BE2C (cell line): ENCODE data around the gene N4BP3.
"Not testable (repeated sequence)": the region's sequence is repeated elsewhere in the genome, so short reads cannot be mapped to it uniquely, and the experiment has no call there.

Source experiments
- DNase-seq: peaks from one replicate; pipeline ENCODE4 v3.0.0-alpha.2; 2020
- H3K27me3 ChIP-seq: fragments of 250-450 bp; sonication (Bioruptor Pico); 2 replicates; pipeline ENCODE4 v1.5.1; 2020; ENCODE audit warnings: mild to moderate bottlenecking
- H3K36me3 ChIP-seq: fragments of 250-450 bp; sonication (Bioruptor Pico); 2 replicates; pipeline ENCODE4 v1.5.1; 2020; ENCODE audit warnings: mild to moderate bottlenecking
- H3K4me1 ChIP-seq: fragments of 250-450 bp; sonication (Bioruptor Pico); 2 replicates; pipeline ENCODE4 v1.5.1; 2020
- H3K4me3 ChIP-seq: 2 replicates; pipeline ENCODE4 v1.5.1; 2011; ENCODE audit warnings: low read depth, low read length
- H3K9me3 ChIP-seq: fragments of 250-450 bp; sonication (Bioruptor Pico); 2 replicates; pipeline ENCODE4 v1.5.1; 2020
- TF ChIP-seq, protein P1 (sequence below): IDR thresholded peaks from 2 replicates; pipeline ENCODE4 v1.5.1; 2012; ENCODE audit warnings: mild to moderate bottlenecking, low read depth, low read length

Gene N4BP3

DNA sequence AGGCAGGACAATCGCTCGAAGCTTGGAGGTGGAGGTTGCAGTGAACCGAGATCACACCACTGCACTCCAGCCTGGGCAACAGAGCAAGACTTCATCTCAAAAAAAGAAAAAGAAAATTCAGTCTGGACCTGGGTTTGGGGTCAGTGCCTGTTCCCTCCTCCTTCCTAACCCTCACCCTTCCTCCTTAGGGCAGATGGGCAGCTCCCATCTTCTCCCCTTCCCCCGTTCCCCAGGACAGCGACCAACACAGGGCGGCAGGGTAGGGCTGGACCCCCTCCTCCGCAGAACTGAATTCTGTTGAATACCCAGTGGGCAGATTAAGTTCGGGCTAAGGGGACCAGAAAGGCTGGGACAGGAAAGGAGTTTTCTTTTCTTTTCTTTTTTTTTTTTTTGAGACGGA, 16.0 kb downstream of the N4BP3 start:
- Histone ChIP-seq H3K4me1 (no peaks in the 10 kb centered on the region; the same call in 1 of the 2 replicates), H3K4me3 (no peak overlapping the region), H3K9me3 (no peaks in the 10 kb centered on the region), H3K36me3 (no peaks in the 10 kb centered on the region; the same call in 1 of the 2 replicates), H3K27me3 (no peaks in the 10 kb centered on the region)
- no peak for DNase-seq
- TF ChIP-seq, protein P1, sequence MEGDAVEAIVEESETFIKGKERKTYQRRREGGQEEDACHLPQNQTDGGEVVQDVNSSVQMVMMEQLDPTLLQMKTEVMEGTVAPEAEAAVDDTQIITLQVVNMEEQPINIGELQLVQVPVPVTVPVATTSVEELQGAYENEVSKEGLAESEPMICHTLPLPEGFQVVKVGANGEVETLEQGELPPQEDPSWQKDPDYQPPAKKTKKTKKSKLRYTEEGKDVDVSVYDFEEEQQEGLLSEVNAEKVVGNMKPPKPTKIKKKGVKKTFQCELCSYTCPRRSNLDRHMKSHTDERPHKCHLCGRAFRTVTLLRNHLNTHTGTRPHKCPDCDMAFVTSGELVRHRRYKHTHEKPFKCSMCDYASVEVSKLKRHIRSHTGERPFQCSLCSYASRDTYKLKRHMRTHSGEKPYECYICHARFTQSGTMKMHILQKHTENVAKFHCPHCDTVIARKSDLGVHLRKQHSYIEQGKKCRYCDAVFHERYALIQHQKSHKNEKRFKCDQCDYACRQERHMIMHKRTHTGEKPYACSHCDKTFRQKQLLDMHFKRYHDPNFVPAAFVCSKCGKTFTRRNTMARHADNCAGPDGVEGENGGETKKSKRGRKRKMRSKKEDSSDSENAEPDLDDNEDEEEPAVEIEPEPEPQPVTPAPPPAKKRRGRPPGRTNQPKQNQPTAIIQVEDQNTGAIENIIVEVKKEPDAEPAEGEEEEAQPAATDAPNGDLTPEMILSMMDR: no peak

DNA sequence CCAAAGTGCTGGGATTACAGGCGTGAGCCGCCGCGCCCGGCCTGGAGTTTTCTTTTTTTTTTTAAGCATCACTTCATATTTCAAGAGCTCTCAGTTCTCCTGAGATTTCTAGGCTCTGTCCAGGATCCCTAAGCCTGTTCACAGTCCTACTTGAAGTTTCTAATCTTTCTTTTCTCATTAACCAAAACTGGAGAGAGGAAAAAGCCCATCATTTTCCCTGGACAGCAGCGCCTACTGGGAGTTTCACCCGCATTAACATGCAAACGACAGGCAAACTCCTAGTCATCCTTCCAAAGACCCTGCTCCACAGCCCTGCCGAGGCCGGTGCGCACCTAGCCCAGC, 16.9 kb downstream of the N4BP3 start:
- H3K4me1 ChIP-seq, H3K27me3 ChIP-seq, H3K36me3 ChIP-seq, H3K9me3 ChIP-seq, DNase-seq: not testable (repeated sequence)
- H3K4me3 ChIP-seq: peak overlapping the region; percentile 90

DNA sequence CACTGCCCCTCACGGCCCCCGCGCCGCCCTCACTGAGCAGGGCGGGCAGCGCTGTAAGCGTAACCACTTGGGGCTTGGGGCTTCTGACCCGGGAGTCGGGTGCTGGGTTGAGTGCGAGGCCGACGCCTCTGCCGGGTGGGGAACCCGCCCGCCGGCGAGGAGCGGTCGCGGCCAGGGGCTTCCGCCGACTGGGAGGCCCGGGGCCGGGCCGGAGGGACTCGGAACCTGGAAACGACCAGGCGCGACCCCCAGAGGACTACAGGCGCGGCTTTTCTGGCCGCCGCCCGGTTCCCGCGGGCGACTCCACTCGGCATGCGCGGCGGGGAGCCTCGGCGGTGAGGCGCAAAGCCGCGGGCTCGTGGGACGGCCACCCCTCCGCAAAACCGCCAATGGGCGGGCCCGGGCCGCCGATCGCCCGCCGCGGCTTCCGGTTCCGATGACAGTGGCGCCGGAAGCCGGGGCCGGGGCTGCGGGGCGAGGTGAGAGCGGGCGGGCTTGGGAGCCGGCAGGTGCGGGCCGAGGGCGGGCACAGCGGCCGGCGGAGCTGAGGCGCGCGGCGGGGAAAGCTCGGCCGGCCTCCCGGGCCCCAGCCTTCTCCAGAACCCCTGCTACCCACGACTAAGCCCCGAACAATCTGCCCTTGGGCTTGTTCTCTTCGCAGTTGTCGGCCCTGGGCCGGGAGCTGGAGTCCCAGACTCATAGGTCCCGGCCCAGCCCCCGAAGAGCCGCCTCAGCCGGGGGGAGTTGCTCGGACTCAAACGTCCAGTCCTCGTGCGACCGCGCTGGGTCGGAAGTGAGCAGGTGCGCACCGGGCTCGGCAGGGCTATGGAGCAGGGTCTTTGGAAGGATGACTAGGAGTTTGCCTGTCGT, 17.5 kb downstream of the N4BP3 start, which contains the start of gene RMND5B:
Gene RMND5B, plus strand, starts transcription at position 439 of the 870 bp plus-strand sequence. CDS start 7,106 bp downstream, outside the sequence.
- H3K36me3 ChIP-seq: peaks cover 8% of the 10 kb centered on the region
- no peaks in the 10 kb centered on the region for H3K4me1 ChIP-seq
- no peaks in the 10 kb centered on the region for H3K27me3 ChIP-seq
- no peaks in the 10 kb centered on the region for H3K9me3 ChIP-seq
- peak; percentile 93 for DNase-seq
- H3K4me3 ChIP-seq: peak within 1 kb of the TSS; percentile 90
- TF ChIP-seq, protein P1: no peak

DNA sequence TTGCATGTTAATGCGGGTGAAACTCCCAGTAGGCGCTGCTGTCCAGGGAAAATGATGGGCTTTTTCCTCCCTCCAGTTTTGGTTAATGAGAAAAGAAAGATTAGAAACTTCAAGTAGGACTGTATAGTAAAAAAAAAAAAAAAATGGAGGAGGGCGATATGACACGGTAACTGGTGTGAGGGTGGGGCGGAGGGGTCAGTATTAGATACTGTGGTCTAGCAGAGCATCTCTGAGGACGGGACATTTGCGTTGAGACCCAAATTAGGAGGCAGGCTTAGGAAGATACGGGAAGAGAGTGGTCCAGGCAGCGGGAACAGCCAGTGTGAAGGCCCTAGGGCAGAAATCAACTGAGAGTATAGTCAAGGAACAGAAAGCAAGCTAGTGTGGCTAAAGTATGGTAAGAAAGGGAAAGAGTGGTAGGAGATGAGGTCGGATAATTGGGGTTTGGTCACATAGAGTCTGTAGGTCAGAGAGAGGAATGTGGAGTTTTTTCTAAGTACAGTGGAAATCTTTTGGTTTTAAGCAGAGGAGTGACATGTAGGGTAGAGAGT, 18.2 kb downstream of the N4BP3 start:
- H3K9me3 ChIP-seq: no peaks in the 10 kb centered on the region

DNA sequence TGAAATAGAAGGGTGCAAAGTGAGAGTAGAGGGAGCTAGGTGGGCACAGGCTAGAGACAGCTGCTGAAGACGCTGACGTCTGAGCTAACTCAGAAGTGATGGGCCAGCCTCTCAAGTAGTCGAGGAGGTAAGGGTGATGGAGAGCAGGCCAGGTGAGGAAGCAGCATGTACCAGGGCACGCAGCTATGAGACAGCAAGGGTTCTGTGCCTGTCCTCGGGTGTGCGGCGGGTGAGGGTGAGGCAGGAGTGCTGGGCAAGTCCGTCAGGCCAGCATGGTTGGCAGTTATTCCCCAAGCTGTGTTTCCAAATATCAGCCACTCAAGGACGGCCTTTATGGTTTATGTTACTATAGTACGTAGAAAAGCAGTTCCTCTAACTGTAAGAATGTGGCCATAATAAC, 23.7 kb downstream of the N4BP3 start:
- TF ChIP-seq, protein P1: no peak
- H3K36me3 ChIP-seq: peaks cover 48% of the 10 kb centered on the region
- no peaks in the 10 kb centered on the region for H3K9me3 ChIP-seq
- no peaks in the 10 kb centered on the region for H3K4me1 ChIP-seq
- H3K27me3 ChIP-seq: no peaks in the 10 kb centered on the region
- no peak for DNase-seq
- no peak overlapping the region for H3K4me3 ChIP-seq

More for the DNA sequence above, 18.2 kb downstream of the N4BP3 start:
- TF ChIP-seq, protein P1: no peak
- DNase-seq: no peak
- Histone ChIP-seq H3K4me3 (peak overlapping the region; percentile 90), H3K4me1 (no peaks in the 10 kb centered on the region), H3K36me3 (peaks cover 15% of the 10 kb centered on the region), H3K27me3 (no peaks in the 10 kb centered on the region)

DNA sequence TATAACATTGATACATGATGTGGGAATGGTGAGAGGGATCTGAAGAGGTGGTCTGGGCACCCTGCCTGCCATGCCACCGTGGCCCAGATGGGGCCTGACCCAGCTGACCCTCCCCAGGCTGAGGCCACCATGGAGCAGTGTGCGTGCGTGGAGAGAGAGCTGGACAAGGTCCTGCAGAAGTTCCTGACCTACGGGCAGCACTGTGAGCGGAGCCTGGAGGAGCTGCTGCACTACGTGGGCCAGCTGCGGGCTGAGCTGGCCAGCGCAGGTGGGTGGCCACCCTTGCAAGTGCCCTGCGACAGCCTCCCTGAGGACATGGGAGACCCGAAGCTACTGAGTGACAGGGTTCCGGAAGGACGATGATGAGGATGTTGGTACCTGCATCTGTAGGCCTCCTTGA, 24.7 kb downstream of the N4BP3 start:
- Histone ChIP-seq H3K4me1 (no peaks in the 10 kb centered on the region), H3K9me3 (no peaks in the 10 kb centered on the region), H3K27me3 (no peaks in the 10 kb centered on the region), H3K36me3 (peaks cover 58% of the 10 kb centered on the region), H3K4me3 (no peak overlapping the region)
- TF ChIP-seq, protein P1: no peak
- no peak for DNase-seq
